Measurements from ENCODE around the gene MAPKAP1.

DNA sequence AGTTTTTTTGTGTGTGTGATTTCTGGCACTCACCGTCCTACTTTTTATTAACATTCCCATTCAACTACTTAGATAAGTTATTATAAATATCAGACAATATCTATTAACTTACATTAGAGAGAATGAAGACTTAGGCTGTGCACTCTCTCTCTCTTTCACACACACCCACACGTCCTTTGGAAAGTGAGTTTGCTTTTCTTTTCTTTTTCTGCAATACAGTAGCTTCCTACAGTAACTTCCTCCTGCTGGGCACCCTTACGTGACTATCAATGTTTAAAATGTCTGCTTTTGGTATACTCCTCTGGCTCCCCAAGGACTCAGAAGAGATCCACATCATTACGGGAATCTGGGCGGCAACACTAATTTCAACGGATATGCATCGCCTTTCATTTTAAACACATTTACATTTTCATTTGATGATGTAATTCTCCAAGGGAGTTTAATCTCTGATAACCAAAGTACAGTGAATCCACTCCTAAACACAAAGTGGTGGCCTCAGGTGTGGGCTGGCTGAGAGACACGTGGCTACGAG, 179.5 kb downstream of the MAPKAP1 start:
- TF ChIP-seq GATA3 (IDR thresholded peaks at IDR 0.05; ENCODE audit: low read depth, low read length) (no peak), GATA2 (IDR thresholded peaks at IDR 0.05; ENCODE audit: low read depth, low read length) (no peak)

Data from SH-SY5Y (cell line).